ENCODE measurements around the gene P2RX2. TPM values are rescaled to one million over a fixed set of nuclear protein-coding genes. Genes with fewer than 3 reads are reported as not detected.

P2RX2 gene
- total RNA-seq, 1 experiment from 2014 or later = not detected

GRCh38 chr12:132635076-132635955 lies 16.7 kb downstream of the P2RX2 start:
- Histone ChIP-seq H3K79me2 (ENCODE audit: insufficient read depth, low read length) (no peaks in the 10 kb centered on the region), H3K9me2 (ENCODE audit: insufficient read depth) (no peaks in the 10 kb centered on the region), H3K27ac (ENCODE audit: low read depth, low read length) (no peak overlapping the region), H3K9me3 (ENCODE audit: control insufficient read depth in 1 of 2, insufficient read depth in 1 of 2, low read depth in 1 of 2, low read length in 2 of 2) (no peaks in the 10 kb centered on the region), H3K36me3 (ENCODE audit: control insufficient read depth in 1 of 2, insufficient read depth in 2 of 2, low read length in 2 of 2) (peaks cover 39 to 64% of the 10 kb centered on the region in 2 experiments; a peak in 3 of 4 replicates), H3K27me3 (ENCODE audit: insufficient read depth, low read length) (no peaks in the 10 kb centered on the region), H2AFZ (ENCODE audit: low read depth, low read length, poor library complexity, severe bottlenecking) (no peak overlapping the region), H3K4me3 (replicated peaks in 1 of 2; ENCODE audit: low read depth in 1 of 2, low read length in 2 of 2) (no peak overlapping the region), H3K4me2 (ENCODE audit: low read length) (no peak overlapping the region), H3K4me1 (ENCODE audit: control insufficient read depth in 1 of 2, insufficient read depth in 2 of 2, low read length in 2 of 2) (no peaks in the 10 kb centered on the region), H3K9ac (ENCODE audit: low read length) (no peak overlapping the region), H4K20me1 (ENCODE audit: insufficient read depth) (no peaks in the 10 kb centered on the region)
- ChIA-PET RAD21 (ENCODE audit: low non-redundant PET in 1 of 2, low total read pairs in 2 of 2, uncharacterized antibody in 2 of 2, unreplicated experiment in 2 of 2) (no interaction called here), CTCF (no interaction called here), POLR2A (no interaction called here)
- BruUV-seq (replicated peaks) = no TSS peak
- no peak for TF ChIP-seq TCF7L2 (IDR thresholded peaks at IDR 0.05; ENCODE audit: borderline replicate concordance, extremely low read depth, insufficient read depth, insufficient read length)
- TF ChIP-seq SRF (IDR thresholded peaks at IDR 0.05; ENCODE audit: low read depth) = no peak
- no peak for TF ChIP-seq ATF3 (IDR thresholded peaks at IDR 0.05)
- TF ChIP-seq SP1 (IDR thresholded peaks at IDR 0.05; ENCODE audit: low read depth) = no peak
- DNase-seq (ENCODE audit: low read depth, low spot score) (no peak), ATAC-seq (no peak)
- intact Hi-C loops (cut with micrococcal nuclease) = no loop called here

- H3K9me2 ChIP-seq (ENCODE audit: insufficient read depth) = no peaks in the 10 kb centered on the region
- H3K9ac ChIP-seq (ENCODE audit: low read length) = no peak overlapping the region
- peaks cover 43 to 53% of the 10 kb centered on the region in 2 experiments; a peak in 3 of 4 replicates for H3K36me3 ChIP-seq (ENCODE audit: control insufficient read depth in 1 of 2, insufficient read depth in 2 of 2, low read length in 2 of 2)
- POLR2A ChIA-PET = no interaction called here
- ATAC-seq = no peak
- H3K79me2 ChIP-seq (ENCODE audit: insufficient read depth, low read length) = no peaks in the 10 kb centered on the region
- RAD21 ChIA-PET (ENCODE audit: low non-redundant PET in 1 of 2, low total read pairs in 2 of 2, uncharacterized antibody in 2 of 2, unreplicated experiment in 2 of 2) = no interaction called here
- no peak overlapping the region for H3K27ac ChIP-seq (ENCODE audit: low read depth, low read length)
- no TSS peak for BruUV-seq (replicated peaks)
- H3K4me3 ChIP-seq (replicated peaks in 1 of 2; ENCODE audit: low read depth in 1 of 2, low read length in 2 of 2) = no peak overlapping the region
- H4K20me1 ChIP-seq (ENCODE audit: insufficient read depth) = no peaks in the 10 kb centered on the region
- H3K4me2 ChIP-seq (ENCODE audit: low read length) = no peak overlapping the region
- TF ChIP-seq ZFX (IDR thresholded peaks at IDR 0.05) (no peak), REST (IDR thresholded peaks at IDR 0.05; ENCODE audit: low read depth) (no peak), TCF7L2 (IDR thresholded peaks at IDR 0.05; ENCODE audit: borderline replicate concordance, extremely low read depth, insufficient read depth, insufficient read length) (no peak), POLR2AphosphoS5 (IDR thresholded peaks at IDR 0.05; ENCODE audit: low read depth, low read length) (no peak), CEBPB (IDR thresholded peaks at IDR 0.05; ENCODE audit: low read depth) (no peak), ELF1 (IDR thresholded peaks at IDR 0.05; ENCODE audit: borderline replicate concordance, low read depth) (no peak), CBX3 (IDR thresholded peaks at IDR 0.05; ENCODE audit: low read depth) (no peak), JUND (IDR thresholded peaks at IDR 0.05) (no peak), SRF (IDR thresholded peaks at IDR 0.05; ENCODE audit: low read depth) (no peak), EZH2 (IDR thresholded peaks at IDR 0.05) (no peak), MAX (IDR thresholded peaks at IDR 0.05) (no peak), ATF3 (IDR thresholded peaks at IDR 0.05) (no peak), EGR1 (IDR thresholded peaks at IDR 0.05; ENCODE audit: low read depth) (no peak), FOSL1 (IDR thresholded peaks at IDR 0.05; ENCODE audit: low read depth) (no peak)
- H3K27me3 ChIP-seq (ENCODE audit: insufficient read depth, low read length) = no peaks in the 10 kb centered on the region
- no peaks in the 10 kb centered on the region for H3K4me1 ChIP-seq (ENCODE audit: control insufficient read depth in 1 of 2, insufficient read depth in 2 of 2, low read length in 2 of 2)
- intact Hi-C loops (cut with micrococcal nuclease) = loop anchor here (1.0 kb wide), 2 partner anchors 38 to 223 kb away; no protein-coding TSS in a partner anchor
- no peaks in the 10 kb centered on the region for H3K9me3 ChIP-seq (ENCODE audit: control insufficient read depth in 1 of 2, insufficient read depth in 1 of 2, low read depth in 1 of 2, low read length in 2 of 2)
- CTCF ChIA-PET = no interaction called here
- no peak for DNase-seq (ENCODE audit: low read depth, low spot score)
- H2AFZ ChIP-seq (ENCODE audit: low read depth, low read length, poor library complexity, severe bottlenecking) = no peak overlapping the region
Observed at GRCh38 chr12:132637811-132638210, 19.2 kb downstream of the P2RX2 start.

All from HCT116 (cell line).